H1 (cell line): ENCODE results near the gene KRT13. TPM values are rescaled to one million over a fixed set of nuclear protein-coding genes. Genes with fewer than 3 reads are reported as not detected.

Experiments used
- CTCF ChIA-PET: fragments of 300-600 bp; sonication (Branson Sonifier 250); formaldehyde crosslinking; loops from one replicate; lab custom pipeline; 2021; ENCODE audit not compliant: partially characterized antibody; lab: Charles Lee
- POLR2A ChIA-PET: fragments of 300-600 bp; sonication (Branson Sonifier 250); formaldehyde crosslinking; loops from one replicate; lab custom pipeline; 2021; ENCODE audit warnings: inconsistent platforms; ENCODE audit not compliant: partially characterized antibody; lab: Charles Lee
- DNase-seq, 2 experiments: peaks; one replicate each; pipeline versions ENCODE4 v3.0.0 to v3.0.0-alpha.2; 2010 to 2022; ENCODE audit warnings: low spot score in 2 of 2, low read depth in 1 of 2, mixed read lengths in 1 of 2
- FAIRE-seq: peaks from 2 replicates; lab custom pipeline; 2011; peaks lifted over from hg19 to GRCh38; lab: Jason Lieb, UNC
- H2AFZ ChIP-seq: 2 replicates; pipeline ENCODE4 v1.8.1; 2012; ENCODE audit warnings: low read length, inconsistent platforms
- H2AK5ac ChIP-seq: 2 replicates; pipeline ENCODE4 v1.6.1; 2013; ENCODE audit warnings: low read depth, low read length
- H2BK120ac ChIP-seq: replicated peaks from 2 replicates; pipeline ENCODE3; 2013; ENCODE audit warnings: low read depth, low read length, inconsistent platforms
- H2BK12ac ChIP-seq: 2 replicates; pipeline ENCODE4 v1.6.1; 2013; ENCODE audit warnings: low read depth, low read length
- H2BK15ac ChIP-seq: 2 replicates; pipeline ENCODE4 v1.6.1; 2013; ENCODE audit warnings: low read length
- H2BK20ac ChIP-seq: 2 replicates; pipeline ENCODE4 v1.6.1; 2013; ENCODE audit warnings: low read length
- H2BK5ac ChIP-seq: 2 replicates; pipeline ENCODE4 v1.6.1; 2013; ENCODE audit warnings: low read depth, low read length
- H3K14ac ChIP-seq: 2 replicates; pipeline ENCODE4 v1.6.1; 2013; ENCODE audit warnings: inconsistent platforms; ENCODE audit not compliant: insufficient read length
- H3K18ac ChIP-seq: 2 replicates; pipeline ENCODE4 v1.6.1; 2013; ENCODE audit warnings: low read length; ENCODE audit errors: extremely low read depth
- H3K23ac ChIP-seq: 2 replicates; pipeline ENCODE4 v1.6.1; 2013; ENCODE audit warnings: inconsistent platforms; ENCODE audit not compliant: insufficient read length
- H3K23me2 ChIP-seq: 2 replicates; pipeline ENCODE4 v1.6.1; 2013; ENCODE audit warnings: low read depth, low read length
- H3K27ac ChIP-seq: 2 replicates; pipeline ENCODE4 v1.6.1; 2011; ENCODE audit warnings: low read depth, low read length, inconsistent platforms
- H3K27me3 ChIP-seq, 4 experiments: replicated peaks in 1 of 4; 1 replicate in 1 of 4; 2 replicates in 3 of 4; pipeline versions ENCODE4 v1.6.1 to v1.8.1; 2011 to 2013; ENCODE audit warnings: low read length in 3 of 4, mild to moderate bottlenecking in 3 of 4, inconsistent platforms in 2 of 4, mixed read lengths in 2 of 4, moderate library complexity in 1 of 4; ENCODE audit not compliant: control insufficient read depth in 3 of 4, insufficient read depth in 3 of 4; ENCODE audit errors: extremely low read depth in 1 of 4
- H3K36me3 ChIP-seq, 4 experiments: 2 replicates each; pipeline versions ENCODE4 v1.6.1 to v1.8.1; 2011 to 2013; ENCODE audit warnings: mild to moderate bottlenecking in 4 of 4, low read length in 3 of 4, moderate library complexity in 2 of 4, control low read depth in 1 of 4, inconsistent platforms in 1 of 4; ENCODE audit not compliant: insufficient read depth in 4 of 4, control insufficient read depth in 2 of 4
- H3K4ac ChIP-seq: replicated peaks from 2 replicates; pipeline ENCODE3; 2013; ENCODE audit warnings: low read length, low read depth, mixed read lengths, inconsistent platforms; ENCODE audit not compliant: insufficient read length
- H3K4me1 ChIP-seq, 4 experiments: replicated peaks in 1 of 4; 1 replicate in 1 of 4; 2 replicates in 3 of 4; pipeline versions ENCODE4 v1.6.1 to v1.8.1; 2011 to 2013; ENCODE audit warnings: low read length in 3 of 4, inconsistent platforms in 2 of 4, mixed read lengths in 1 of 4; ENCODE audit not compliant: insufficient read depth in 4 of 4, control insufficient read depth in 3 of 4
- H3K4me2 ChIP-seq, 2 experiments: 2 replicates each; pipeline versions ENCODE4 v1.6.1 to v1.8.1; 2011 to 2013; ENCODE audit warnings: low read depth in 2 of 2, low read length in 2 of 2, control low read depth in 1 of 2, inconsistent platforms in 1 of 2, mild to moderate bottlenecking in 1 of 2; ENCODE audit not compliant: insufficient read depth in 1 of 2
- H3K4me3 ChIP-seq, 4 experiments: fragments of 200-600, 300-600 bp in 1 of 4; sonication (generic), shearing (Covaris generic), sonication (Bioruptor Twin) in 1 of 4; 2 replicates each; pipeline versions ENCODE4 v1.5.1 to v1.8.1; 2011 to 2016; ENCODE audit warnings: low read length in 4 of 4, low read depth in 3 of 4, control low read depth in 2 of 4, inconsistent platforms in 2 of 4, mild to moderate bottlenecking in 2 of 4, mixed read lengths in 1 of 4, moderate library complexity in 1 of 4; ENCODE audit not compliant: insufficient read depth in 2 of 4; ENCODE audit errors: extremely low read depth in 1 of 4
- H3K56ac ChIP-seq: replicated peaks from 2 replicates; pipeline ENCODE3; 2013; ENCODE audit warnings: low read depth, mild to moderate bottlenecking, mixed read lengths, low read length, inconsistent platforms; ENCODE audit not compliant: insufficient read length
- H3K79me1 ChIP-seq: 2 replicates; pipeline ENCODE4 v1.6.1; 2013; ENCODE audit warnings: low read depth, low read length, control low read depth
- H3K79me2 ChIP-seq, 2 experiments: 2 replicates each; pipeline versions ENCODE4 v1.6.1 to v1.8.1; 2012 to 2013; ENCODE audit warnings: low read length in 2 of 2, mild to moderate bottlenecking in 2 of 2, inconsistent platforms in 1 of 2; ENCODE audit not compliant: insufficient read depth in 2 of 2, control insufficient read depth in 1 of 2
- H3K9ac ChIP-seq, 4 experiments: replicated peaks in 1 of 4; 1 replicate in 1 of 4; 2 replicates in 3 of 4; pipeline versions ENCODE4 v1.6.1 to v1.8.1; 2011 to 2013; ENCODE audit warnings: low read depth in 3 of 4, low read length in 3 of 4, control low read depth in 2 of 4, mild to moderate bottlenecking in 2 of 4, moderate library complexity in 2 of 4, inconsistent platforms in 1 of 4; ENCODE audit errors: extremely low read depth in 1 of 4
- H3K9me3 ChIP-seq, 2 experiments: 2 replicates each; pipeline versions ENCODE4 v1.6.1 to v1.8.1; 2012 to 2013; ENCODE audit warnings: mild to moderate bottlenecking in 2 of 2, moderate library complexity in 2 of 2, control low read depth in 1 of 2, inconsistent platforms in 1 of 2, low read depth in 1 of 2, low read length in 1 of 2, mixed read lengths in 1 of 2; ENCODE audit not compliant: insufficient read depth in 2 of 2
- H4K20me1 ChIP-seq, 2 experiments: replicated peaks in 1 of 2; 2 replicates each; pipeline versions ENCODE3 to v1.8.1; 2011 to 2013; ENCODE audit warnings: inconsistent platforms in 2 of 2, low read length in 2 of 2, mild to moderate bottlenecking in 1 of 2; ENCODE audit not compliant: insufficient read depth in 2 of 2, control insufficient read depth in 1 of 2
- H4K5ac ChIP-seq: 2 replicates; pipeline ENCODE4 v1.6.1; 2013; ENCODE audit warnings: low read length, low read depth, mixed read lengths, inconsistent platforms; ENCODE audit not compliant: insufficient read length
- H4K8ac ChIP-seq: 2 replicates; pipeline ENCODE4 v1.8.0; 2013; ENCODE audit warnings: mild to moderate bottlenecking, moderate library complexity, low read length, inconsistent platforms; ENCODE audit not compliant: insufficient read depth; ENCODE audit errors: extremely low read depth
- H4K91ac ChIP-seq: replicated peaks from 2 replicates; pipeline ENCODE3; 2013; ENCODE audit warnings: low read length, mixed read lengths, inconsistent platforms; ENCODE audit not compliant: insufficient read length
- BRCA1 ChIP-seq: IDR thresholded peaks from 2 replicates; pipeline ENCODE4 v1.6.1; 2012; ENCODE audit warnings: low read depth, low read length, improper control_type of control experiment
- E2F6 ChIP-seq: IDR thresholded peaks from 2 replicates; pipeline ENCODE4 v1.6.1; 2012; ENCODE audit warnings: inconsistent platforms
- HDAC2 ChIP-seq, 2 experiments: fragments of 300-600 bp in 1 of 2; sonication (generic) in 1 of 2; IDR thresholded peaks; 2 replicates each; pipeline ENCODE4 v1.6.1; 2011 to 2012; ENCODE audit warnings: low read depth in 2 of 2, low read length in 2 of 2, mild to moderate bottlenecking in 2 of 2, moderate library complexity in 2 of 2, borderline replicate concordance in 1 of 2, inconsistent platforms in 1 of 2
- WGBS, 2 experiments: shearing (Covaris generic) in 1 of 2; methylation state at CpG; one replicate each; pipeline versions ENCODE4 v1.1.6 to v1.1.7; 2013 to 2015; ENCODE audit warnings: low lambda C conversion rate in 2 of 2, mixed read lengths in 2 of 2, inconsistent platforms in 1 of 2, low coverage in 1 of 2, missing lambda C conversion rate in 1 of 2; ENCODE audit not compliant: insufficient replicate concordance in 2 of 2, insufficient coverage in 1 of 2, insufficient read length in 1 of 2; ENCODE audit errors: extremely low coverage in 1 of 2, missing lambda C conversion rate in 1 of 2; 5-methylcytosine and 5-hydroxymethylcytosine counted together
- polyA plus RNA-seq, 7 experiments: library from polyadenylated mRNA; depleted of rRNA in 3 of 7; stranded (reverse) in 5 of 7; unstranded in 2 of 7; fragments of >200 nt in 5 of 7; fragments of 200-250 nt in 2 of 7; gene quantifications; 1 replicate in 5 of 7; 2 replicates in 1 of 7; 4 replicates in 1 of 7; pipeline versions ENCODE4 v1.2.1 to v1.2.3, GENCODE V29; 2011 to 2013; ENCODE audit warnings: missing spikeins in 2 of 7, mixed read lengths in 2 of 7
- total RNA-seq: library from RNA; stranded (reverse); fragmentation: NEBNext Ultra II Directional; extraction: Animal tissue kit (Norgen Biotek cat#: 25700); gene quantifications from 2 replicates; pipeline ENCODE4 v1.2.1, GENCODE V29; 2021

Gene KRT13
- total and polyA plus RNA-seq, 2 of the 8 experiments (the other 6 are each of a cell fraction or from before 2014, with no cell fraction given), result 0.09 TPM; not detected in 1

GRCh38 chr17:41528959-41529353 is 23.5 kb upstream of the KRT13 start:
- peaks cover 0 to 13% of the 10 kb centered on the region in 2 experiments; a peak in 3 of 4 replicates for H3K79me2 ChIP-seq
- no peak for TF ChIP-seq HDAC2 (IDR thresholded peaks at IDR 0.05; ENCODE audit: borderline replicate concordance in 1 of 2, low read depth in 2 of 2, low read length in 2 of 2)
- TF ChIP-seq E2F6, result no peak
- no peak for TF ChIP-seq BRCA1

More at GRCh38 chr17:41528959-41529353, 23.5 kb upstream of the KRT13 start:
- H3K23me2 ChIP-seq, result peaks cover 6% of the 10 kb centered on the region; the same call in 1 of the 2 replicates
- peak overlapping the region; percentile 15 to 77; a peak in 1 of 4 replicates for H3K4me2 ChIP-seq
- H3K9ac ChIP-seq, result no peak overlapping the region
- no peak overlapping the region for H2BK120ac ChIP-seq
- H2BK5ac ChIP-seq, result peak overlapping the region; percentile 69; the same call in 1 of the 2 replicates
- H3K79me1 ChIP-seq, result peaks cover 5% of the 10 kb centered on the region; the same call in 1 of the 2 replicates
- peak overlapping the region; percentile 95; the same call in 1 of the 2 replicates for H2BK12ac ChIP-seq
- no peaks in the 10 kb centered on the region for H3K27me3 ChIP-seq
- H4K8ac ChIP-seq, result peak overlapping the region; percentile 35; the same call in 1 of the 2 replicates
- H3K18ac ChIP-seq, result peak overlapping the region; percentile 78
- no peak overlapping the region for H3K14ac ChIP-seq
- no peak overlapping the region for H2AK5ac ChIP-seq
- no peak for DNase-seq
- CTCF ChIA-PET, result interaction anchor here (0.7 to 7.4 kb wide), 12 partner anchors 16 to 135 kb away, joined by 3 to 79 read pairs (median 4); no protein-coding TSS in a partner anchor
- WGBS, 2 experiments, result 70% methylated on average over 10 of the region's 10 CpGs; no CpG with 5 or more reads in 1 of the 2 experiments
- no peak overlapping the region for H2AFZ ChIP-seq
- no peak overlapping the region for H3K27ac ChIP-seq
- no peak overlapping the region for H3K23ac ChIP-seq
- no peak overlapping the region for H2BK20ac ChIP-seq
- no peak overlapping the region for H3K4ac ChIP-seq
- no peak overlapping the region for H4K5ac ChIP-seq
- H4K20me1 ChIP-seq, result peaks cover 2 to 10% of the 10 kb centered on the region in 2 experiments
- POLR2A ChIA-PET, result interaction anchor here (0.6 to 11.0 kb wide), 30 partner anchors 11 to 622 kb away, joined by 3 to 293 read pairs (median 6); partner anchors contain the start of genes EIF1, KRT14 and KRT15
- H3K36me3 ChIP-seq, result peaks cover 9 to 21% (median 12%) of the 10 kb centered on the region in 4 experiments
- H2BK15ac ChIP-seq, result 0 out of 2 replicates have a peak overlapping the region, but pooled peaks have one; percentile 73
- no peak for FAIRE-seq
- no peak overlapping the region for H3K4me3 ChIP-seq
- H3K9me3 ChIP-seq, result no peaks in the 10 kb centered on the region
- no peak overlapping the region for H4K91ac ChIP-seq
- H3K4me1 ChIP-seq, result peaks cover 2 to 19% (median 10%) of the 10 kb centered on the region in 4 experiments
- H3K56ac ChIP-seq, result no peak overlapping the region
